Neural cell (in vitro differentiated cells): ENCODE results near the gene SERPINB1.

ENCODE experiments used
- CTCF ChIP-seq: fragments of 450-650 bp; IDR thresholded peaks from 2 replicates; pipeline ENCODE4 v1.5.1; 2014; ENCODE audit warnings: antibody characterized with exemption, mild to moderate bottlenecking, moderate library complexity; ENCODE audit not compliant: poor library complexity, severe bottlenecking
- EP300 ChIP-seq: fragments of 450-650 bp; conservative IDR thresholded peaks from 2 replicates; pipeline ENCODE4 v1.6.1; 2014; ENCODE audit warnings: antibody characterized with exemption, mild to moderate bottlenecking, moderate library complexity; ENCODE audit not compliant: poor library complexity, severe bottlenecking
- EZH2 ChIP-seq: fragments of 200-600, 300-800 bp; shearing (Covaris generic), sonication (generic); IDR thresholded peaks from 2 replicates; pipeline ENCODE4 v1.6.1; 2014; ENCODE audit warnings: antibody characterized with exemption, low read length, borderline replicate concordance, mild to moderate bottlenecking; ENCODE audit not compliant: insufficient read depth, poor library complexity, severe bottlenecking
- MXI1 ChIP-seq: fragments of 450-650 bp; conservative IDR thresholded peaks from 2 replicates; pipeline ENCODE4 v1.6.1; 2014; ENCODE audit warnings: antibody characterized with exemption, mild to moderate bottlenecking; ENCODE audit not compliant: poor library complexity, severe bottlenecking
- POLR2AphosphoS5 ChIP-seq: IDR thresholded peaks from 2 replicates; pipeline ENCODE4 v1.6.1; 2012
- TAF1 ChIP-seq: IDR thresholded peaks from 2 replicates; pipeline ENCODE4 v1.6.1; 2012; ENCODE audit warnings: low read depth
- TF ChIP-seq, protein P1 (sequence below): IDR thresholded peaks from 2 replicates; pipeline ENCODE4 v1.6.1; 2012; ENCODE audit warnings: borderline replicate concordance

- no peak for TF ChIP-seq CTCF
- TF ChIP-seq EP300 = no peak
- TF ChIP-seq, protein P1, sequence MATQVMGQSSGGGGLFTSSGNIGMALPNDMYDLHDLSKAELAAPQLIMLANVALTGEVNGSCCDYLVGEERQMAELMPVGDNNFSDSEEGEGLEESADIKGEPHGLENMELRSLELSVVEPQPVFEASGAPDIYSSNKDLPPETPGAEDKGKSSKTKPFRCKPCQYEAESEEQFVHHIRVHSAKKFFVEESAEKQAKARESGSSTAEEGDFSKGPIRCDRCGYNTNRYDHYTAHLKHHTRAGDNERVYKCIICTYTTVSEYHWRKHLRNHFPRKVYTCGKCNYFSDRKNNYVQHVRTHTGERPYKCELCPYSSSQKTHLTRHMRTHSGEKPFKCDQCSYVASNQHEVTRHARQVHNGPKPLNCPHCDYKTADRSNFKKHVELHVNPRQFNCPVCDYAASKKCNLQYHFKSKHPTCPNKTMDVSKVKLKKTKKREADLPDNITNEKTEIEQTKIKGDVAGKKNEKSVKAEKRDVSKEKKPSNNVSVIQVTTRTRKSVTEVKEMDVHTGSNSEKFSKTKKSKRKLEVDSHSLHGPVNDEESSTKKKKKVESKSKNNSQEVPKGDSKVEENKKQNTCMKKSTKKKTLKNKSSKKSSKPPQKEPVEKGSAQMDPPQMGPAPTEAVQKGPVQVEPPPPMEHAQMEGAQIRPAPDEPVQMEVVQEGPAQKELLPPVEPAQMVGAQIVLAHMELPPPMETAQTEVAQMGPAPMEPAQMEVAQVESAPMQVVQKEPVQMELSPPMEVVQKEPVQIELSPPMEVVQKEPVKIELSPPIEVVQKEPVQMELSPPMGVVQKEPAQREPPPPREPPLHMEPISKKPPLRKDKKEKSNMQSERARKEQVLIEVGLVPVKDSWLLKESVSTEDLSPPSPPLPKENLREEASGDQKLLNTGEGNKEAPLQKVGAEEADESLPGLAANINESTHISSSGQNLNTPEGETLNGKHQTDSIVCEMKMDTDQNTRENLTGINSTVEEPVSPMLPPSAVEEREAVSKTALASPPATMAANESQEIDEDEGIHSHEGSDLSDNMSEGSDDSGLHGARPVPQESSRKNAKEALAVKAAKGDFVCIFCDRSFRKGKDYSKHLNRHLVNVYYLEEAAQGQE = no peak
- no peak for TF ChIP-seq TAF1
- no peak for TF ChIP-seq MXI1
- TF ChIP-seq EZH2 = no peak
- no peak for TF ChIP-seq POLR2AphosphoS5
These were observed 45.7 kb downstream of the SERPINB1 start for GRCh38 chr6:2795956-2796355.
